OCI-LY1 (cell line): ENCODE data around the gene CD81.

ENCODE experiments used
- EZH2 ChIP-seq: fragments of 200-600 bp; sonication (generic), shearing (Covaris generic); IDR thresholded peaks from 2 replicates; pipeline ENCODE4 v1.8.0; 2017; ENCODE audit warnings: borderline replicate concordance, mixed run types, mild to moderate bottlenecking, antibody characterized with exemption, low read length, moderate library complexity, mixed read lengths
- TF ChIP-seq, protein P1 (sequence below): fragments of 200-600 bp; sonication (generic), shearing (Covaris generic); IDR thresholded peaks from 2 replicates; pipeline ENCODE4 v1.5.1; 2017; ENCODE audit warnings: mild to moderate bottlenecking, antibody characterized with exemption, low read length, moderate library complexity, mixed read lengths

DNA sequence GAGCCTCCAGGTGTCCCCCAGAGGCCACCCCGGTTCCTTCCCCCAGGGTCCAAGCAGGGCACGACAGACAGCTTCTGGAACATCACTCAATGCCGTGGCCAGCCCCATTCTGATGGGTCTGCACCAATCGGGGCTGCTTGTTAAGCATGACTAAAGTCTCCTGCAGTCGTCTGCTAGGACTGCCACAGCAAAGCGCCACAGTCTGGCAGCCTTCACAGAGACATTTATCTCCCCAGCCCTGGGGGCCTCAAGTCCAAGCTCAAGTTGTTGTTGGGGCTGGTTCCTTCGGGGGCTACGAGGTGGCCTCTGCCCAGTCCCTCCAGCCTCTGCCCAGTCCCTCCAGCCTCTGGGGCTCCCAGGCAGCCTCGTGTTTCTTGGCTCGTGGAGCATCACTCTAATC, 14.0 kb upstream of the CD81 start:
- TF ChIP-seq, protein P1, sequence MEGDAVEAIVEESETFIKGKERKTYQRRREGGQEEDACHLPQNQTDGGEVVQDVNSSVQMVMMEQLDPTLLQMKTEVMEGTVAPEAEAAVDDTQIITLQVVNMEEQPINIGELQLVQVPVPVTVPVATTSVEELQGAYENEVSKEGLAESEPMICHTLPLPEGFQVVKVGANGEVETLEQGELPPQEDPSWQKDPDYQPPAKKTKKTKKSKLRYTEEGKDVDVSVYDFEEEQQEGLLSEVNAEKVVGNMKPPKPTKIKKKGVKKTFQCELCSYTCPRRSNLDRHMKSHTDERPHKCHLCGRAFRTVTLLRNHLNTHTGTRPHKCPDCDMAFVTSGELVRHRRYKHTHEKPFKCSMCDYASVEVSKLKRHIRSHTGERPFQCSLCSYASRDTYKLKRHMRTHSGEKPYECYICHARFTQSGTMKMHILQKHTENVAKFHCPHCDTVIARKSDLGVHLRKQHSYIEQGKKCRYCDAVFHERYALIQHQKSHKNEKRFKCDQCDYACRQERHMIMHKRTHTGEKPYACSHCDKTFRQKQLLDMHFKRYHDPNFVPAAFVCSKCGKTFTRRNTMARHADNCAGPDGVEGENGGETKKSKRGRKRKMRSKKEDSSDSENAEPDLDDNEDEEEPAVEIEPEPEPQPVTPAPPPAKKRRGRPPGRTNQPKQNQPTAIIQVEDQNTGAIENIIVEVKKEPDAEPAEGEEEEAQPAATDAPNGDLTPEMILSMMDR, result no peak
- no peak for TF ChIP-seq EZH2
